ENCODE results near the gene FAM241A.

- no peak for TF ChIP-seq CTCF (IDR thresholded peaks at IDR 0.05; ENCODE audit: low read depth, low read length)
- no peak for TF ChIP-seq EZH2phosphoT487 (IDR thresholded peaks at IDR 0.05; ENCODE audit: low read depth)
Measured at GRCh38 chr4:112127048-112127637, 18.1 kb upstream of the FAM241A start.

Data from OCI-LY3 (cell line).